HG02973 (cell line): ENCODE data around the gene OPCML.

Source experiments
- ATAC-seq: cut with Tn5 transposase; IDR thresholded peaks from one replicate; pipeline ENCODE4 v1.9.1; 2021; ENCODE audit warnings: moderate library complexity; ENCODE audit not compliant: unreplicated experiment

The OPCML gene

GRCh38 chr11:133504906-133505305 is 27.4 kb downstream of the OPCML start:
- ATAC-seq, result no peak

GRCh38 chr11:133503776-133504175 is 28.5 kb downstream of the OPCML start:
- no peak for ATAC-seq

DNA sequence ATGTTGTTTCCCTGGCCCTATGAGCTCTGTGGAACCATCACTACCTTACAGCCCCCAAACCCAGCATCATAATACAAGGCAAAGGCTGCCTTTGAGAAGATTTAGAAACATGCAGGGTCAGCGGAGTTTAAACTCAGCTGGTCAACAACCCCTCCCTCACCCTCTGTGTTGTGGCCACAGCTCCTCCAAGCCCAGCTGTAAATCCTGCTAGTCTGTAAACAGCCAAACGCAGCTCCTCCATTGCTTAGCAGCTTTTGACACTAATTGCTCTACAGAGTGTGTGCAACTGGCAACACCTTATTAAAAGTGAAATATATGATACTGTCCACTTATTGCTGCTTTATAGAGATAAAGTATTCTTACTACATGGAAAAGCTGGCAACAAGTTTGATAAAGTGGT is 29.1 kb downstream of the OPCML start:
- no peak for ATAC-seq

DNA sequence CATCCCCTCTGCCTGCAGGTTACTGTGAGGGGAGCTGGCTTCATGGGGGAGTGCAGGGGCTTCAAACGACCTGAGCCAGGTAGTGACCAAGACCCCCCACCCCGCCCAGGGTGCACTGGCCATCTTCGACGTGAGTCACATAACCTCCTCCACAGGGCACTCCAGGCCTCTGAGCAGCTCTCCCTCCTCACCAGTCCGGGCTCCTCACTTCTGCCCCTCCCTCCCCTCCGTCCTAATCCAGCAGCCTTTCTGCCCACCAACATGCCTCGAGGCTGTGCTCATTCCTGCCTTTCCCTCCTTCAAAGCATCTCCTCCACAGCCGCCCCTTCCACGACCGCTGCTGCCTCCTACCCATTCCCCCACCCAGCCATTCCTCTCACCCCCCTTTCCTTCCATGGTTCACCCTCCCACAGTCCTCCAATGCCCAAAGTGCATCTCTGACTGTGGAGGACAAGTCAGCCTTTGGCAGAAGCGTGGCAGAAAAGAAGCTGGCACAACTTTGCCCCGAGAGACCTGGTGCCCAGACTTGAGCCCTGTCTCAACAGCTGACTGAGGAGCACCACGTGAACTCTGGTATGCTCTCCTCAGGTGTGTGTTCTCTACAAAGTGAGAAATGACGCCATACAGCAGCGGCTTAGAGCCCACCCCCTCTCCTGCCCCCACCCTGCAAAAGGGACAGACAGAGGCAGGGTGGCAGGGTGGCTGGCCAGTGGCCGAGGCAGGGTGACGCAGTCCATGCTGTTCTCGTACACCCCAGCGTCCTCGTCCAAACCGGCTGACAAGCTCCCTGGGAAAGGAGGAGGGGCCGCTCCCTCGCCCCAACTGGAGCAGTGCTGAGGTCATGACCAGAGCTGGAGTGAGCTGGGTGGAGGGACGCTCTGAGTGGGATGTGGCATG is 30.4 kb downstream of the OPCML start:
- ATAC-seq, result no peak

DNA sequence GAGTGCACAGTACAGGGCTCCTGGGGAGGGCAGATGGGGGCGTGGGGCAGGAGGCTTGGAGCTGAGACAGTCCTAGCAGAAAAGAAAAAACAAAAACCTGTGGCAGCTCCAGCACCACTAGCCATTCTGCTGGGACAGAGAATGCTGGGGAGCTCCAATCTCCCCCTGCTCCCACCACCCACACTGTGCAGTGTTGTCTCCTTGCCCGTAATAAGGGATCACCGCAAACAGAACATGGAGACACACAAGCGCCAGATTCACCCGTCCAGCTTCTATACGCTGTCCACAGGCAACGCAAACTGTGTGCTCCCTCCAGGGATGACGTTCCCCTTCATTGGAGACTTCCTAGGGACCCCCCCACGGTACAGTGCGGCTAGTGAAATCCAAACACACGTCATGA is 31.4 kb downstream of the OPCML start:
- ATAC-seq, result no peak

- ATAC-seq, result no peak
Observed at GRCh38 chr11:133500435-133500834, 31.9 kb downstream of the OPCML start.

DNA sequence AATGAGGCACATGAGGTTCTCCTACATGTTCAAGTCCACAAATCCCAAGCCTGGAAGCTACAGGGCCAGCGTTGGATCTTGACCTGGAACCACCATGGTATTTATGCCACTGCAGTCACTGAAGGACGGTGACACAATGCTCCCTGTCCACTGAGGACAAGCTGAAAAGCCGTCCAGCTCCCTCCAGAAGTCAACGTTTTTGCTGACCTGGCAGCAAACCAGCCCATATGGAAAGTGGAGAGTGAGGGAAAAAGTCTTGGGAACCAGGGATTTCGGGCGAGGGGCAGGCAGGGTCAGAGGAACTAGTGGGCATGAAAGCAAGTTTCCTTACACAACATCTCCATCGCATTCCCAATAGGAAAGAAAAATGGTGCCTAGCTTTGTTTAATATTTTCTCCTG is 33.3 kb downstream of the OPCML start:
- no peak for ATAC-seq

DNA sequence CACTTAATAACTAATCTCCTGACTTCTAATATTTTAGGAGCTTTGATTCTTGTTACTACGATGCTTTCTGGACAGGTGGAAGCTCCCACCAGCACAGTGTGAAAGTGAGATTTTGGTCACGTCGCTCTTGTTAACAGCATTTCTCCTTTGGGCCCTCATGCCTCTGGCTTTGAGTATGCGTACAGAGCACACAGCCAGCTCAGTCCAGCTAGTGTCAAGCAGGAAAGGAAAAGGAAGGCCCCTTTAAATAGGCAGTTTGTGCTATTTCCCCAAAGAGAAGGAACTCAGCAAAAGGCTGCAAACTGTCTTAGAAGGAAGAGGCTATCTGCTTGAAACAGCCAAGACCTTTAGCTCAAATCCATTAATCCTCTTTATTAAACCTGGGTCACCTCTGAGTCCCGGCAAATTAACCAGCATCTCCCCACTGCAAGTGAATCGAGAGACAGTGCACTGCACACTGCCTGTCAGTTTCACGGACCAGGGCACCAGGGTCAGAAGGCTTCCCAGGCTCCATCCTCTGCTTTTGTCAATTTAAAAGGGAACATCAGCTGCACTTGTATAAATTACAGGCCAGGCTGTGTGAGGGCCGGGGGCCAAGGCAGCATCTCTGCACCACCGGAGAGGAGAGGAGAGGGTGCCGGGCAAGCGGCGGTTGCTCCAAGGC is 34.7 kb downstream of the OPCML start:
- ATAC-seq, result no peak

DNA sequence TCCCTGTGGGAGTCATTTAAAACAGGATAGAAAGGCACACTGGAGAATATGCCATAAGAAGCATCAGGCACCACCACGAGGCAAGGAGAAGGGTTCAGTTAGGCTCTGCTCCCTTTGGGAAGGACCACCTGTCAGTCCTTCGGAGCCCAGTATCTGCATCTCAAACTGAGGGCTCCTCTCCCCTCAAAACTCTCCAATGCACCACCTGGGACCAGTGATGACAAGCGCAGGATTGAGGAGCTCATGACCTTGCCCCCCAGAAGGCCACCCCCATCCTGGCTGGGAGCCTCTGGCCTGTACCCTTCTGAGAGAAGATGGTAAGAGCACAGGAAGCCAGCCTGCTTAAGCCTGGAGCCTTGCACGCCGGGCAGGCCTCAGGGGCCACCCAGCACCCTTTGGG is 39.4 kb downstream of the OPCML start:
- no peak for ATAC-seq

DNA sequence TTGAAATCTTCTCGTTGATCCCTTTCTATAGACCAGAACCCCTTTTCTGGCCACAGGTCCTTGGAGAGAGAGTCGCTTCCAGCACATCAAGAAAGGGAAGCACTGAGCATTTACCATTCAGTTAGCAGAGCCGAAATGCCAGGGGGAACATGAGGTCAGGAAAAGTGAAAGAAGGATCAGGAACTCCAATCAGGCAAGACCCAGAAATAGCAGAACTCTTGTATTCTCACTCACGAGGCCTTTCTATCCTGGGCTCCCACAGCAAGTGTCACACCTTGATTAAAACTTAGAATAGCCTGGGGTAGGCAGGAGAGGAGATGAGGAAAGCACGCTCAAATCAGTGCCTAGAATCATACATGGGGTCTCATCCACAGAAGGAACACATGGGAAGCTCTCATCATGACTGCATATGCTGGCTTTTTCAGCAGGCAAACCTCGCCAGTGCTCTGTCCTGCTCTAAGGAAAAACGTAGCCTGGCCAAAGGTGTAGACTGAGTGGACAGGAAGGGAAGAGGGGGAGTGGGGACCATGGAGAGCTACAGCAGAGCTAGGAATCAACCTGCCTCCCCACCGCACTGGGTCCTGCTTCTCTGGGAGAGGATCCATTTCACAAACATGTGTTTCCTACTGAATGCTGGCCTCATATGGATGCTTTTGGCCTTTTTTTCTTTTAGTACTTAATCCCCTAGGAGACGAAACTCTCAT is 40.5 kb downstream of the OPCML start:
- ATAC-seq, result no peak

DNA sequence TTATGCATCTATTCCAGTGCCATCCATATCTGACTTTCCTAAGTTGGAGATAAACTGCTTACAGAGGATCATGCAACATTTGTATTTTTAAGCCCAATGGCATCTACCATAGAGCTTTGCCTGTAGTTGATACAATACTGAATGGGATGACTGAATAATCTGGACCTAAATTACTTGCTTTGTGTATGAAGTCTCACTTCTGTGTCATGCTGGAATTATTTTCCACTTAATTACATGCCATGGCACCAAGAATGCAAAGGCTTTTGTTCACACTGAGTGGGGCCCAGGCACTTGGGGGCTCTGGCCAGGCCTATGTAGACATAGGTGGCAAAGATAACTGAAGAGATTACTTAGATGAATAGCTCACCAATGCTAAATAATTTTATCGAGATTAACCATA is 51.6 kb downstream of the OPCML start:
- no peak for ATAC-seq

DNA sequence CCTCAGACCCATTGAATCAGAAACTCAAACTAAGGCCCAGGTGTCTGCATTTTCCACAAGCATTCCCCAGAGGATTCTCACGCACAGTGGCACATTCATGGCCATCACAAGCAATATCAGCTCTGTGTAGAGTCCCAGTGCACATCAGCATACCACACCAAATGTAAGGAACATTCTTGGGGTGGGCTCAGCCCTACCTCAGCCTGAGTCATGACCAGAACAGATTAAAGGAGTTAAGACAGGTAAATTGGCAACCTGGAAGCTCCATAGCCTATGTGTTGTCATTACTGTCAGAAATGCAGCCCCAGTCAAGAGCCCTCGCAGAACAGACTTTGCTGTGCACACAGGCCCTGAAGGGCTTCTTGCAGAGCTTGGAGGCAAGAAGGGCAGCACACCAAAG is 53.1 kb downstream of the OPCML start:
- ATAC-seq, result no peak

DNA sequence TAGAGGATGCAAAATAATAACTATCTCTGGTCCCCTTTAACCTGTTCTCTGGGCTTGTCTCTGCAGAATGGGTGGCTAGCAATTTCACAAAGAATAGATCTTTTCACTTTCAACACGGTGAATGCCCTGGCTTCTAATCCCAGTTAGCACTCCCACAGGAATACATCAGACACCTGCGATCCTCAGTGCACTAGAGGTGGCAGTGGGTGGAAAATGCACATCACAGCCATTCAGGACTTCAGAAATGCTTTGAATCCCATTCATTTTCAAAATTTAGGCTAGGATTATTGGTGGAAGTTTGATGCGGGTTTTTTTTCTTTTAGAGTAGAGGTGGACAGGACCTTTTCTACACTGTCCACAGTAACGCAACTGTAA is 55.1 kb downstream of the OPCML start:
- no peak for ATAC-seq

DNA sequence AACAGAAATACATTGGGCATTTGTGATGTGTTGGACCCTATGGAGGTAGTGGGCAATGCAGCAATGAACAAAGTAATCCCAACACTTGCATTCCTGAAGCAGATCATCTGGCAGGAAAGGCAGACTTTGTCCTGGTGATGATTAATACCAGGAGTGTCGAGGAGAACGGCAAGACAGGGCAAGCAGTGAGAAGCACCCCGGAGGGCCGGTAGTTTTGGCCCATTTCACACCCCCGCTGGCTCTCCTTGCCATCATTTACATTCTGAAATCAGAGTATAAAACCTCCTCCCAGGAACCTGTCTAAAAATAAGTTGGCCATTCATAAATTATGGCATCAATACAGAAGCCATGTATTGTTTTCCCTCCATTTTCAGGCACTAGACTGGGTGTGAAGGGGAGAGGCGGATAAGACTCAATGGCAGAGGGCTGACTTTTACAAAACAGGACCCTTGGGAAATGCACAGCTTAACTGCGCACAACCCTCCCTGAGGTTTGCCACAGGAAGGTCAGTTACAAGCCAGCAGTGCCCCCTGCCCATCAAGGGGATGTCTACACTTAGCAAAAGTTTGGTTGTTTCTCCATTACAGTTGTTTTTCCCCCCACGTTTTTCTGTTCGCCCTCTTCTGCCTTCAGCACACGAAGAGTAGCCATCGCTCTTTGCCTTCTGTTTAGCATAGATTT is 55.6 kb downstream of the OPCML start:
- no peak for ATAC-seq

DNA sequence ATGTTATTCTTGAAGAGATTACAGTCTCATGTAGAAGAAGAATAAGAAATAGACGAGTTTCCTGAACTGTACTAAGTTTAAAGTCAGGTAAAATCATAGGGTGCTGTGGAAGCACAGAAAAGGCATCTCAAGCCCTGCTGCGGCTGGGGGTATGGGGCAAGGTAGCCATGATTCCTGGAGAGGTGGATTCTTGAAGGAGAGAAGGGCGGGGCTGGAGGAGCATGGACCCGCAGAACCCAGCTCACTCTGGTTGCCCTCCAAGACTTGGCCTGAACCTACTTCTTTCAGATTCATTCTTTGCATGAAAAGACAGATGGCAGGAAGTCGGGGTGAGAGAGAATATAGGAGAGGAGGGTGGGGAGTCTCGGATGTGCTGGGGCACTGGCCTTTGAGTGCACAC is 57.8 kb downstream of the OPCML start:
- no peak for ATAC-seq

GRCh38 chr11:133467686-133468085 is 64.6 kb downstream of the OPCML start:
- no peak for ATAC-seq

GRCh38 chr11:133443206-133443747 is 89.0 kb downstream of the OPCML start:
- no peak for ATAC-seq

DNA sequence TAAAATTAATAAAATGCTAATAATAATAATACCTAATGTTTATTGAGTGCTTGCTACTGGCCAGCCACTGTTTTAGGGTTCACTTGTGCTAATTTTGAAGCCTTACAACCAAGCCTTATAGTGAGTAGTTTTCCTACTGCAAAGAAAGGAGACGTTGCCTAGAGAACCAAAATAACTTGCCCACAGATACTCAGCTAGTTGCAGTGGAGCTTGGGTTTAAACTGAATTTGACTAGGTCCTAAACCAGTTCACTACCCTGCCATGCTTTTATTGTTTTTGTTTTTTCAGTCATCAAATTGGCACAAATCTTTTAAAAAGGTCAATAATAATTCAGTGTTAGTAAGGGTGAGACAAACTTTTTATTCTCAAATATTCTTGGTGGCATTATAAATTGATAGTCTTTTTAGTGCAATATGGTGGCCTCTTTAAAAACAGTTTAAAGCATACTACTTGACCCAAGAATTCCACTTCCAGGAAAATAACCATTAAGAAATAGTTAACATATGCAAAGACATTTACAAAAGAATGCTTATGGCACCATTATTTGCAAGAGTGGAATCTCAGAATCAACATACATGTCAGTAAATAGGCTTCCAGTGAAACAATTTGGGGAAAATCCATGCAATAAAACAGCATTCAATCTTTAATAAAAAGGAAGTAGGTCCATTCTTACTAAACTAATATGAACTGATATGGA is 90.2 kb downstream of the OPCML start:
- no peak for ATAC-seq

DNA sequence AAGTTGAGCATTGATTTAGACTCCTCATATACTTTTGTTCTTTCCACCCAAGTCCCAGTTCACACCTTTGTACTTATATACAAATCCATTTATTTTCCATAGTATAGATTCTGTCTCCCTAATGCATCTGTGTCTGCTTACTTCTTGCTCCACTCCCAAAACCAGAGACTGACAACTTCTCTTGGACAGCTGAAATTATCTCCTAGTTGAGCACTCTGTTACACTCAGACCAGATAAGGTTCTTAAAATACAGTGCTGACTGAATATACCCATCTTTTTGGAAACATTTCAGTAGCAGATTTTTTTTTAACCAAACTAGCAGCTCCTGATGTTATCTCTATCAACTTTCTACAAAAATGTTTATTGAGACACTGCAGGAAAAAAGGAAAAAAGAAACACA is 106.3 kb downstream of the OPCML start:
- ATAC-seq, result no peak

- ATAC-seq, result no peak
Observed at GRCh38 chr11:133425245-133425644, 107.1 kb downstream of the OPCML start.
